Esophagus (tissue), 2 donors: Measurements from ENCODE around the gene SGSH. TPM values are rescaled to one million over a fixed set of nuclear protein-coding genes. Genes with fewer than 3 reads are reported as not detected.
"Not testable (repeated sequence)": the region's sequence is repeated elsewhere in the genome, so short reads cannot be mapped to it uniquely, and the experiment has no call there.

Source experiments
- H3K27ac ChIP-seq, 2 donors: one replicate each; pipeline ENCODE4 v1.5.1; 2013; ENCODE audit warnings: low read depth in 2 of 2, mild to moderate bottlenecking in 2 of 2, inconsistent platforms in 1 of 2, low read length in 1 of 2, moderate library complexity in 1 of 2
- H3K27me3 ChIP-seq, 2 donors: one replicate each; pipeline ENCODE4 v1.6.1; 2013; ENCODE audit warnings: low read length in 2 of 2, control low read depth in 1 of 2, mild to moderate bottlenecking in 1 of 2; ENCODE audit not compliant: insufficient read depth in 2 of 2, control insufficient read depth in 1 of 2
- H3K36me3 ChIP-seq, 2 donors: one replicate each; pipeline ENCODE4 v1.6.1; 2013; ENCODE audit warnings: low read length in 1 of 2; ENCODE audit not compliant: control insufficient read depth in 2 of 2, insufficient read depth in 2 of 2
- H3K4me1 ChIP-seq, 2 donors: one replicate each; pipeline ENCODE4 v1.6.1; 2013; ENCODE audit warnings: low read length in 1 of 2; ENCODE audit not compliant: control insufficient read depth in 2 of 2, insufficient read depth in 2 of 2
- H3K4me3 ChIP-seq, 2 donors: one replicate each; pipeline ENCODE4 v1.5.1; 2013; ENCODE audit warnings: low read length in 2 of 2, mild to moderate bottlenecking in 2 of 2, low read depth in 1 of 2, moderate library complexity in 1 of 2
- H3K9me3 ChIP-seq, 2 donors: one replicate each; pipeline ENCODE4 v1.6.1; 2013; ENCODE audit warnings: mild to moderate bottlenecking in 2 of 2, low read depth in 1 of 2, low read length in 1 of 2, moderate library complexity in 1 of 2; ENCODE audit not compliant: control insufficient read depth in 2 of 2, insufficient read depth in 1 of 2
- WGBS, 2 donors: extraction: QIAGEN DNeasy Blood & Tissue Kit; methylation state at CpG; one replicate each; pipeline ENCODE4 v1.1.7; 2013; 5-methylcytosine and 5-hydroxymethylcytosine counted together
- polyA plus RNA-seq, 2 donors: library from polyadenylated mRNA; stranded (reverse); fragments of 200-250 nt; gene quantifications; one replicate each; pipeline ENCODE4 v1.2.3, GENCODE V29; 2013
- donor health status: healthy with polysubstance abuse.
- donor health status: Bipolar disorder and iron deficiency.

SGSH gene
- polyA plus RNA-seq, 2 donors, result 16.5 to 20.4 TPM

GRCh38 chr17:80246266-80246681, 26.1 kb upstream of the SGSH start:
- H3K27ac ChIP-seq, result no peak overlapping the region
- no peaks in the 10 kb centered on the region for H3K27me3 ChIP-seq
- peaks cover 0 to 21% of the 10 kb centered on the region in 2 donors for H3K36me3 ChIP-seq
- 93 to 95% methylated on average over 19 of the region's 19 CpGs for WGBS, 2 donors
- no peak overlapping the region for H3K4me3 ChIP-seq
- H3K4me1 ChIP-seq, result no peaks in the 10 kb centered on the region
- no peaks in the 10 kb centered on the region for H3K9me3 ChIP-seq

GRCh38 chr17:80245566-80246265, 25.6 kb upstream of the SGSH start:
- WGBS, 2 donors, result 91% methylated on average over 27 of the region's 27 CpGs
- no peak overlapping the region for H3K27ac ChIP-seq
- H3K4me3 ChIP-seq, result no peak overlapping the region
- no peaks in the 10 kb centered on the region for H3K9me3 ChIP-seq
- no peaks in the 10 kb centered on the region for H3K4me1 ChIP-seq
- no peaks in the 10 kb centered on the region for H3K27me3 ChIP-seq
- peaks cover 0 to 21% of the 10 kb centered on the region in 2 donors for H3K36me3 ChIP-seq

DNA sequence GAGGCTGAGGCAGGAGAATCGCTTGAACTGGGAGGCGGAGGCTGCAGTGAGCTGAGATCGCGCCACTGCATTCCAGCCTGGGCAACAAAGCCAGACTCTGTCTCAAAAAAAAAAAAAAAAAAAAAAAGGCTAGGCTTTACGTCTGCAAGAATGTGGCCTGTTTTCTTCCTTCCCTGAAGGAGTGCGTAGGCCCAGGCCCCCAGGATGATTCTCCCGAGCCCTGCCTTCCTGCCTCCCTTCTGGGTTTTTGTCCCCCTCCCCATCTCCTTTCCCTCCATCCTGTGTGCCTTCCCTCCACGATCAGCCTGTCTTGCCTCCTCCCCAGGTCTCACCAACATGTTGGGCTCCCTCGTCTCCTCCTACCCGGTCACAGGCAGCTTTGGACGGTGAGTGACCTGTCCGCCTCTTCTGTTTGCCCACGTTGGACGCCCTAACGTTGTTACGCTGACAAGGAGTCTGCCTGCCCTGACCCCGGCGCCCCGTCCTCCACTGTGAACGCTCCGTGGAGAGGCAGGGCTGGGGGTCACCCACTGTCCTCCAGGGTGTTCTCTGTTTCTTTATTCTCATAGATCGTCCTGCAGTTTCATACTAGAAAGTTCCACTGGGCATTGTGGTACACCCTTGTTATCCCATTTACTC, 24.9 kb upstream of the SGSH start:
- WGBS, 2 donors, result 89 to 90% methylated on average over 22 of the region's 22 CpGs
- peaks cover 0 to 21% of the 10 kb centered on the region in 2 donors for H3K36me3 ChIP-seq

GRCh38 chr17:80244448-80244847, 24.3 kb upstream of the SGSH start:
- not testable (repeated sequence) for H3K27ac ChIP-seq, H3K4me1 ChIP-seq, H3K9me3 ChIP-seq, H3K4me3 ChIP-seq, H3K27me3 ChIP-seq
- H3K36me3 ChIP-seq, result peaks cover 0 to 21% of the 10 kb centered on the region in 2 donors
- 96% methylated on average over 6 of the region's 6 CpGs for WGBS, 2 donors

More for the DNA sequence above, 24.9 kb upstream of the SGSH start:
- Histone ChIP-seq H3K27me3 (no peaks in the 10 kb centered on the region), H3K9me3 (no peaks in the 10 kb centered on the region), H3K4me1 (no peaks in the 10 kb centered on the region), H3K4me3 (no peak overlapping the region), H3K27ac (no peak overlapping the region)

GRCh38 chr17:80243526-80244433, 23.6 kb upstream of the SGSH start:
- Histone ChIP-seq H3K4me1 (no peaks in the 10 kb centered on the region), H3K4me3 (no peak overlapping the region), H3K27me3 (no peaks in the 10 kb centered on the region), H3K9me3 (no peaks in the 10 kb centered on the region), H3K36me3 (peaks cover 0 to 18% of the 10 kb centered on the region in 2 donors), H3K27ac (no peak overlapping the region)
- WGBS, 2 donors, result 93 to 95% methylated on average over 26 of the region's 26 CpGs

DNA sequence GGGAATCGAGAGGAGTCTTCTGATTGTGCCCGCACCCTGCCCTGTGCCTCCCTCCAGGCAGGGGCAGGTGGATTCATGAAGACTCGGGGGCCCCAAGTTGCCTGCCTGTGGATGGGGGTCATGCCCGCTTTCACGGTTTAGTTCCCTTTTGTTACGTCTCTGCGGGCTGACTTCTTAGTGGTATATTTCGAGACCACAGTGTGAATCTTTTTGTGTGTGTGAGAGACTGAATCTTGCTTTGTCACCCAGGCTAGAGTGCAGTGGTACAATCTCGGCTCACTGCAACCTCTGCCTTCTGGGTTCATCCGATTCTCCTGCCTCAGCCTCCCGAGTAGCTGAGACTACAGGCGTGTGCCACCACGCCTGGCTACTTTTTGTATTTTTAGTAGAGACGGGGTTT, 22.4 kb upstream of the SGSH start:
- no peak overlapping the region for H3K4me3 ChIP-seq
- no peaks in the 10 kb centered on the region for H3K9me3 ChIP-seq
- H3K27ac ChIP-seq, result no peak overlapping the region
- no peaks in the 10 kb centered on the region for H3K4me1 ChIP-seq
- no peaks in the 10 kb centered on the region for H3K27me3 ChIP-seq
- H3K36me3 ChIP-seq, result peaks cover 0 to 22% of the 10 kb centered on the region in 2 donors
- WGBS, 2 donors, result 81 to 91% methylated on average over 14 of the region's 14 CpGs

- peaks cover 0 to 20% of the 10 kb centered on the region in 2 donors for H3K36me3 ChIP-seq
- H3K4me1 ChIP-seq, result no peaks in the 10 kb centered on the region
- no peaks in the 10 kb centered on the region for H3K27me3 ChIP-seq
- 92 to 96% methylated on average over 10 of the region's 10 CpGs for WGBS, 2 donors
- no peak overlapping the region for H3K27ac ChIP-seq
- H3K4me3 ChIP-seq, result no peak overlapping the region
- no peaks in the 10 kb centered on the region for H3K9me3 ChIP-seq
Observed at GRCh38 chr17:80237386-80237785, 17.3 kb upstream of the SGSH start.

DNA sequence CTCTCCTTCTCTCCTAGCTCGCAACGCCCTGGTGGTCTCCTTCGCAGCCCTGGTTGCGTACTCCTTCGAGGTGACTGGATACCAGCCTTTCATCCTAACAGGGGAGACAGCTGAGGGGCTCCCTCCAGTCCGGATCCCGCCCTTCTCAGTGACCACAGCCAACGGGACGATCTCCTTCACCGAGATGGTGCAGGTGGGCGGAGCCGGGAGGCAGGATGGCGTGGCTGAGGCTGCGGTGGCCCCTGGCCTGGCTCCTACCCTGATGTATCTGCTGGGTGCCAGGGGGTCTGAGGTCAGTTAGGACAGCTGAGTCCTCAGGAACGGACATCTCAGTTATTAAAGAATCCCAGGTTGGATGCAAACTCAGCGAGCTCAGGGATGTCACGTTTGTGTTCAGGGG, 16.8 kb upstream of the SGSH start:
- Histone ChIP-seq H3K27me3 (no peaks in the 10 kb centered on the region), H3K27ac (no peak overlapping the region), H3K36me3 (peaks cover 0 to 18% of the 10 kb centered on the region in 2 donors), H3K4me3 (no peak overlapping the region), H3K9me3 (peaks cover 0 to 3% of the 10 kb centered on the region in 2 donors), H3K4me1 (no peaks in the 10 kb centered on the region)
- WGBS, 2 donors, result 87% methylated on average over 17 of the region's 17 CpGs

GRCh38 chr17:80233202-80233601, 13.1 kb upstream of the SGSH start:
- Histone ChIP-seq H3K27ac (no peak overlapping the region), H3K4me3 (no peak overlapping the region), H3K27me3 (no peaks in the 10 kb centered on the region), H3K4me1 (no peaks in the 10 kb centered on the region), H3K9me3 (peaks cover 0 to 3% of the 10 kb centered on the region in 2 donors), H3K36me3 (peaks cover 0 to 18% of the 10 kb centered on the region in 2 donors)
- 90 to 96% methylated on average over 3 of the region's 3 CpGs for WGBS, 2 donors
